Cardiac muscle cell (in vitro differentiated cells and primary cell): ENCODE results near the gene ABCD3. TPM values are rescaled to one million over a fixed set of nuclear protein-coding genes. Genes with fewer than 3 reads are reported as not detected.

Experiments
- DNase-seq, 2 donors: peaks; one replicate each; pipeline versions ENCODE4 v3.0.0 to v3.0.0-alpha.2; 2010 to 2017; ENCODE audit warnings: low read depth in 1 of 2, low spot score in 1 of 2
- H3K27ac ChIP-seq: fragments of 200-600 bp; sonication (generic); 2 replicates; pipeline ENCODE4 v1.5.1; 2016
- H3K27me3 ChIP-seq: fragments of 200-600 bp; sonication (generic); 2 replicates; pipeline ENCODE4 v1.6.0; 2016; ENCODE audit warnings: control low read depth
- H3K36me3 ChIP-seq: fragments of 200-600 bp; sonication (generic); 2 replicates; pipeline ENCODE4 v1.5.1; 2016; ENCODE audit warnings: control low read depth
- H3K4me1 ChIP-seq: fragments of 200-600 bp; sonication (generic); 2 replicates; pipeline ENCODE4 v1.8.1; 2017; ENCODE audit warnings: low read depth, mild to moderate bottlenecking, mixed run types
- H3K4me3 ChIP-seq: fragments of 200-600 bp; sonication (generic); 2 replicates; pipeline ENCODE4 v1.5.1; 2016; ENCODE audit warnings: mild to moderate bottlenecking
- H3K9me3 ChIP-seq: fragments of 200-600 bp; sonication (generic); 2 replicates; pipeline ENCODE4 v1.5.1; 2017; ENCODE audit warnings: low read depth, mild to moderate bottlenecking, control low read depth
- polyA plus RNA-seq: library from polyadenylated mRNA; unstranded; fragments of >200 nt; fragmentation: Nextera tagmentation; extraction: Ambion mirVana; gene quantifications from 2 replicates; pipeline ENCODE4 v1.2.1, GENCODE V29; 2016
- total RNA-seq: library from RNA; depleted of rRNA; stranded (reverse); fragments of >200 nt; gene quantifications from 2 replicates; pipeline ENCODE4 v1.2.3, GENCODE V29; 2016
- TF ChIP-seq, protein P1 (sequence below): IDR thresholded peaks from 2 replicates; pipeline ENCODE4 v1.5.1; 2012; ENCODE audit warnings: low read depth, mild to moderate bottlenecking, low read length

The ABCD3 gene
- total and polyA plus RNA-seq, 2 experiments from 2014 or later = 20.7 to 30.6 TPM

DNA sequence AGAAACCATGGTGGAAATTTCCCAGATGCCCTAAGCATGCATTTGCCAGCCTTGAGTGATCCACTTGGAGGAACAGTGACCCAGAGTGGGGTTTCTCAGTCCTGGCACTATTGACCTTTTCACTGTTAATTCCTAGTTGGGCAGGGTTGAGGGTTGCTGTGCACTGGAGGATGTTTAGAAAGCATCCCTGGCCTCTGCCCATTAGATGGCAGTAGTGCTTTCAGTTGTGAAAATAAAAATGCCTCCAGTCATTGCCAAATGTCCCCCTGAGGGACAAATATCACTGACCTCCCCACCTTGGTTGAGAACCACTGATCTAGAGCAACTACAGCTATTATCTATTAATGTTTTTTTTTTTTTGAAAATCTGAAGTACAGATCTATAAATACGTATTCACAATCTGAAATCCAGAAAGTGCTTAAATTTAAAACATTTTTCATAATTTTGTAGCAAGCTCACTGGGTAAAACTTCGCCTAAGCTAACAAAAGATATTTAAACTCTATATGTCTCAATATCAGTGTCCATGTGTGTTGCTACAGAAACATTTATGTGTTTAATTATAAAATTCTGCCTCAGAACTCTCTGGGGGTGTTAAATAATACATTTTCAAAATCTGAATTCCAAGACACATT lies 96.0 kb downstream of the ABCD3 start:
- no peak overlapping the region for H3K27ac ChIP-seq
- no peaks in the 10 kb centered on the region for H3K27me3 ChIP-seq
- no peaks in the 10 kb centered on the region for H3K9me3 ChIP-seq
- peak; percentile 45 to 65 for DNase-seq
- no peaks in the 10 kb centered on the region for H3K4me1 ChIP-seq
- H3K4me3 ChIP-seq = no peak overlapping the region
- TF ChIP-seq, protein P1, sequence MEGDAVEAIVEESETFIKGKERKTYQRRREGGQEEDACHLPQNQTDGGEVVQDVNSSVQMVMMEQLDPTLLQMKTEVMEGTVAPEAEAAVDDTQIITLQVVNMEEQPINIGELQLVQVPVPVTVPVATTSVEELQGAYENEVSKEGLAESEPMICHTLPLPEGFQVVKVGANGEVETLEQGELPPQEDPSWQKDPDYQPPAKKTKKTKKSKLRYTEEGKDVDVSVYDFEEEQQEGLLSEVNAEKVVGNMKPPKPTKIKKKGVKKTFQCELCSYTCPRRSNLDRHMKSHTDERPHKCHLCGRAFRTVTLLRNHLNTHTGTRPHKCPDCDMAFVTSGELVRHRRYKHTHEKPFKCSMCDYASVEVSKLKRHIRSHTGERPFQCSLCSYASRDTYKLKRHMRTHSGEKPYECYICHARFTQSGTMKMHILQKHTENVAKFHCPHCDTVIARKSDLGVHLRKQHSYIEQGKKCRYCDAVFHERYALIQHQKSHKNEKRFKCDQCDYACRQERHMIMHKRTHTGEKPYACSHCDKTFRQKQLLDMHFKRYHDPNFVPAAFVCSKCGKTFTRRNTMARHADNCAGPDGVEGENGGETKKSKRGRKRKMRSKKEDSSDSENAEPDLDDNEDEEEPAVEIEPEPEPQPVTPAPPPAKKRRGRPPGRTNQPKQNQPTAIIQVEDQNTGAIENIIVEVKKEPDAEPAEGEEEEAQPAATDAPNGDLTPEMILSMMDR = peak; percentile 77
- H3K36me3 ChIP-seq = peaks cover 9% of the 10 kb centered on the region

GRCh38 chr1:94515296-94515947 lies 97.2 kb downstream of the ABCD3 start:
- no peak for DNase-seq
- no peaks in the 10 kb centered on the region for H3K27me3 ChIP-seq
- H3K27ac ChIP-seq = no peak overlapping the region
- no peaks in the 10 kb centered on the region for H3K9me3 ChIP-seq
- TF ChIP-seq, protein P1 = no peak
- H3K4me3 ChIP-seq = no peak overlapping the region
- H3K4me1 ChIP-seq = no peaks in the 10 kb centered on the region
- H3K36me3 ChIP-seq = peaks cover 9% of the 10 kb centered on the region

DNA sequence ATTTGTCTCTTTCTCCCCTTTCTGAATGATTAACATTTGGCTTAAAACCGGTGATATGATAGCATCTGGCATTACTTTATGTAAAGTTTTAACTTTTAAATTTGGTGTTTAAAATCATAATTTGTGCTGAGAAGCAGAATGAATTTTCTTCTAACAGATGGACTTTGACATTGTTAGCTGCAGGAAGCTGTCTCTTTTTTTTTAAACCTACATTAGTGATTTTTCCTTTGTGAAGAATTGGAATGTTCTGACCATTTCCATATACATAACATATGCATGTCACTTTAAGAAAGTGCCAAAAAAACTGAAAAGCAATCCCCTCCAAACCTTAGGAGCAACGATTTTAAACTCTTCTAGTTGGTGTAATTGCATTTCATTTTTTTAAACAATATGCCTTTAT lies 101.2 kb downstream of the ABCD3 start:
- Histone ChIP-seq H3K4me1 (no peaks in the 10 kb centered on the region), H3K27ac (no peak overlapping the region), H3K4me3 (no peak overlapping the region), H3K36me3 (peaks cover 9% of the 10 kb centered on the region), H3K27me3 (no peaks in the 10 kb centered on the region), H3K9me3 (no peaks in the 10 kb centered on the region)
- TF ChIP-seq, protein P1 = no peak
- DNase-seq = no peak

GRCh38 chr1:94522304-94522703 lies 104.1 kb downstream of the ABCD3 start:
- Histone ChIP-seq H3K9me3 (no peaks in the 10 kb centered on the region), H3K27me3 (no peaks in the 10 kb centered on the region), H3K4me1 (no peaks in the 10 kb centered on the region), H3K36me3 (peaks cover 6% of the 10 kb centered on the region), H3K4me3 (no peak overlapping the region), H3K27ac (no peak overlapping the region)
- TF ChIP-seq, protein P1 = peak; percentile 52
- DNase-seq = peak; percentile 51 to 79

DNA sequence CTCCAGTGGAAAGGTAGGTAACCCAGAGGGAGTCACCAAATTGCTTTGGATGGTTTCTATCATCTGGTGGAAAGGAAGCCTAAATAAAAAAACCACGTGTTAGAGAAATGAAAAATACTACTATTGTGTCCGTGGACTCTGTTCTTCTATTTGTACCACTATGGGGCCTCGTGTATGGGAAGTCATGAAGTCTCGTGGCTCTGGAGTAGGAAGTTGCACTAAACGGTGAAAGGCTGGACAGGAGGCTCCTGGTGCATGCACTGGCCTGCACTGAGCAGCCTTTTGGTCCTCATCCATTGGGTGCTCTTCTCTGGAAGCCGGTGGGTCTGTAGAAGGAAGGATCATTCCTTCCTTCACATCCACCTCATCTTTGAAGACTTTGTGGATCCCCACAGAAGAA lies 106.3 kb downstream of the ABCD3 start:
- Histone ChIP-seq H3K9me3 (no peaks in the 10 kb centered on the region), H3K4me1 (no peaks in the 10 kb centered on the region), H3K4me3 (no peak overlapping the region), H3K36me3 (no peaks in the 10 kb centered on the region), H3K27ac (no peak overlapping the region), H3K27me3 (no peaks in the 10 kb centered on the region)
- TF ChIP-seq, protein P1 = no peak
- DNase-seq = no peak
